HCT116 (cell line): ENCODE results near the gene VWA1. TPM values are rescaled to one million over a fixed set of nuclear protein-coding genes. Genes with fewer than 3 reads are reported as not detected.

ENCODE experiments used
- ATAC-seq: fragments of 200-7000 bp; cut with Tn5 transposase; 2 replicates; pipeline ENCODE4 v1.9.1; 2020; ENCODE audit warnings: mild to moderate bottlenecking, moderate library complexity
- Bru-seq: library from RNA; stranded (reverse); fragments of 400-500 nt; gene quantifications from one replicate; lab custom pipeline; 2021; lab: Mats Ljungman, UMichigan
- BruChase-seq, 2 experiments: library from RNA; stranded (reverse); fragments of 400-500 nt; gene quantifications; one replicate each; lab custom pipeline; 2021; lab: Mats Ljungman, UMichigan
- BruUV-seq: library from RNA; stranded (reverse); fragments of 400-500 nt; replicated peaks from 2 replicates; lab custom pipeline; 2021; lab: Mats Ljungman, UMichigan
- CTCF ChIA-PET: fragments of 300-600 bp; sonication (Branson Sonifier 250); formaldehyde crosslinking; loops from one replicate; lab custom pipeline; 2021; ENCODE audit warnings: antibody characterized with exemption; lab: Charles Lee
- POLR2A ChIA-PET: fragments of 300-600, 350-600 bp; sonication (Branson Sonifier 250); formaldehyde crosslinking; loops from one replicate; lab custom pipeline; 2021; ENCODE audit warnings: antibody characterized with exemption; lab: Charles Lee
- RAD21 ChIA-PET, 2 experiments: fragments of 300-600 bp; sonication (Branson Sonifier 250); formaldehyde crosslinking; loops; one replicate each; lab custom pipeline; 2023; ENCODE audit warnings: low total read pairs in 2 of 2; ENCODE audit not compliant: uncharacterized antibody in 2 of 2, unreplicated experiment in 2 of 2, low non-redundant PET in 1 of 2; lab: Charles Lee
- DNase-seq: peaks from one replicate; pipeline ENCODE4 v3.0.0-alpha.2; 2010; ENCODE audit warnings: low read depth, low spot score
- H2AFZ ChIP-seq: fragments of 200-600 bp; shearing (Covaris generic), sonication (generic); 2 replicates; pipeline ENCODE4 v1.6.1; 2017; ENCODE audit warnings: low read depth, mixed run types, mixed read lengths, antibody characterized with exemption, low read length; ENCODE audit not compliant: poor library complexity, severe bottlenecking
- H3K27ac ChIP-seq: 2 replicates; pipeline ENCODE4 v1.5.1; 2012; ENCODE audit warnings: low read depth, low read length
- H3K27me3 ChIP-seq: fragments of 200-600 bp; sonication (generic); 2 replicates; pipeline ENCODE4 v1.6.1; 2016; ENCODE audit warnings: mixed run types, low read length, mixed read lengths; ENCODE audit not compliant: insufficient read depth
- H3K36me3 ChIP-seq, 2 experiments: fragments of 200-500 bp in 1 of 2; fragments of 200-600 bp in 1 of 2; sonication (Bioruptor generic) in 1 of 2; sonication (generic) in 1 of 2; 2 replicates each; pipeline versions ENCODE4 v1.5.1 to v1.6.1; 2014 to 2016; ENCODE audit warnings: low read length in 2 of 2, inconsistent platforms in 1 of 2, mixed read lengths in 1 of 2, mixed run types in 1 of 2; ENCODE audit not compliant: insufficient read depth in 2 of 2, control insufficient read depth in 1 of 2
- H3K4me1 ChIP-seq, 2 experiments: fragments of 200-600 bp in 1 of 2; sonication (generic) in 1 of 2; 2 replicates each; pipeline versions ENCODE4 v1.5.1 to v1.6.1; 2012 to 2017; ENCODE audit warnings: low read length in 2 of 2, inconsistent platforms in 1 of 2, mild to moderate bottlenecking in 1 of 2, mixed read lengths in 1 of 2, mixed run types in 1 of 2, moderate library complexity in 1 of 2; ENCODE audit not compliant: insufficient read depth in 2 of 2, control insufficient read depth in 1 of 2
- H3K4me2 ChIP-seq: fragments of 200-600 bp; sonication (generic); 2 replicates; pipeline ENCODE4 v1.6.1; 2017; ENCODE audit warnings: mixed run types, low read length, mixed read lengths
- H3K4me3 ChIP-seq, 2 experiments: fragments of 200-600 bp in 1 of 2; sonication (generic) in 1 of 2; replicated peaks in 1 of 2; 2 replicates each; pipeline ENCODE4 v1.5.1; 2011 to 2016; ENCODE audit warnings: low read length in 2 of 2, control low read depth in 1 of 2, low read depth in 1 of 2, mild to moderate bottlenecking in 1 of 2, mixed read lengths in 1 of 2, mixed run types in 1 of 2
- H3K79me2 ChIP-seq: fragments of 200-600 bp; sonication (generic); 2 replicates; pipeline ENCODE4 v1.6.1; 2017; ENCODE audit warnings: mild to moderate bottlenecking, mixed run types, low read length, moderate library complexity, mixed read lengths; ENCODE audit not compliant: insufficient read depth
- H3K9ac ChIP-seq: fragments of 200-600 bp; sonication (generic); 2 replicates; pipeline ENCODE4 v1.6.1; 2016; ENCODE audit warnings: low read length, mixed read lengths
- H3K9me2 ChIP-seq: fragments of 200-600 bp; sonication (generic), shearing (Covaris generic); 2 replicates; pipeline ENCODE4 v1.6.1; 2017; ENCODE audit warnings: mixed run types, mild to moderate bottlenecking, moderate library complexity; ENCODE audit not compliant: insufficient read depth
- H3K9me3 ChIP-seq, 2 experiments: fragments of 200-500 bp in 1 of 2; fragments of 200-600 bp in 1 of 2; sonication (Bioruptor generic) in 1 of 2; sonication (generic) in 1 of 2; 2 replicates each; pipeline ENCODE4 v1.6.1; 2014 to 2017; ENCODE audit warnings: low read length in 2 of 2, mixed read lengths in 2 of 2, inconsistent platforms in 1 of 2, low read depth in 1 of 2, mild to moderate bottlenecking in 1 of 2, mixed run types in 1 of 2, moderate library complexity in 1 of 2; ENCODE audit not compliant: control insufficient read depth in 1 of 2, insufficient read depth in 1 of 2
- H4K20me1 ChIP-seq: fragments of 200-600 bp; sonication (generic), shearing (Covaris generic); 2 replicates; pipeline ENCODE4 v1.6.1; 2017; ENCODE audit warnings: mixed run types, mild to moderate bottlenecking, moderate library complexity; ENCODE audit not compliant: insufficient read depth
- CTCF ChIP-seq, 3 experiments: fragments of 200-600 bp in 1 of 3; sonication (generic) in 1 of 3; IDR thresholded peaks in 2 of 3; conservative IDR thresholded peaks in 1 of 3; 2 replicates each; pipeline ENCODE4 v1.5.1; 2012 to 2017; ENCODE audit warnings: low read depth in 2 of 3, low read length in 2 of 3, antibody characterized with exemption in 1 of 3, borderline replicate concordance in 1 of 3, control low read depth in 1 of 3, mild to moderate bottlenecking in 1 of 3, mixed read lengths in 1 of 3, mixed run types in 1 of 3, moderate library complexity in 1 of 3; ENCODE audit not compliant: insufficient read depth in 1 of 3
- EGR1 ChIP-seq: IDR thresholded peaks from 2 replicates; pipeline ENCODE4 v1.6.1; 2012; ENCODE audit warnings: low read depth
- EZH2phosphoT487 ChIP-seq: fragments of 200-600 bp; IDR thresholded peaks from 2 replicates; pipeline ENCODE4 v1.6.1; 2018; ENCODE audit warnings: antibody characterized with exemption, borderline replicate concordance
- JUND ChIP-seq: IDR thresholded peaks from 2 replicates; pipeline ENCODE4 v1.6.1; 2012
- MAX ChIP-seq: IDR thresholded peaks from 2 replicates; pipeline ENCODE4 v1.6.1; 2012
- POLR2A ChIP-seq: IDR thresholded peaks from 2 replicates; pipeline ENCODE4 v1.7.0; 2011; ENCODE audit warnings: borderline replicate concordance; ENCODE audit not compliant: insufficient read depth, insufficient read length; ENCODE audit errors: extremely low read depth
- POLR2AphosphoS5 ChIP-seq: IDR thresholded peaks from 2 replicates; pipeline ENCODE4 v1.6.1; 2011; ENCODE audit warnings: mild to moderate bottlenecking, low read depth, low read length, moderate library complexity
- RAD21 ChIP-seq: IDR thresholded peaks from 2 replicates; pipeline ENCODE4 v1.6.1; 2012; ENCODE audit warnings: low read depth, mild to moderate bottlenecking
- REST ChIP-seq: IDR thresholded peaks from 2 replicates; pipeline ENCODE4 v1.6.1; 2012; ENCODE audit warnings: low read depth
- SIN3A ChIP-seq: IDR thresholded peaks from 2 replicates; pipeline ENCODE4 v1.6.1; 2012; ENCODE audit warnings: low read depth
- SP1 ChIP-seq: IDR thresholded peaks from 2 replicates; pipeline ENCODE4 v1.6.1; 2012; ENCODE audit warnings: low read depth
- TCF7L2 ChIP-seq: IDR thresholded peaks from 2 replicates; pipeline ENCODE4 v1.7.0; 2011; ENCODE audit warnings: borderline replicate concordance, inconsistent platforms; ENCODE audit not compliant: insufficient read depth, insufficient read length; ENCODE audit errors: extremely low read depth
- YY1 ChIP-seq: IDR thresholded peaks from 2 replicates; pipeline ENCODE4 v1.6.1; 2011; ENCODE audit warnings: low read length, low read depth, moderate library complexity, mild to moderate bottlenecking; ENCODE audit not compliant: insufficient replicate concordance; ENCODE audit errors: extremely low read depth
- ZBTB33 ChIP-seq: IDR thresholded peaks from 2 replicates; pipeline ENCODE4 v1.6.1; 2011; ENCODE audit warnings: mild to moderate bottlenecking, low read length, moderate library complexity; ENCODE audit not compliant: insufficient replicate concordance; ENCODE audit errors: extremely low read depth
- ZFX ChIP-seq: fragments of 450-650 bp; IDR thresholded peaks from 2 replicates; pipeline ENCODE4 v1.6.1; 2017
- intact Hi-C: fragments of 100-400 bp; cut with micrococcal nuclease; formaldehyde crosslinking; loops from 2 replicates; pipeline ENCODE4 v1.10.0; 2022
- long read RNA-seq: library from polyadenylated mRNA; unstranded; transcript quantifications from one replicate; pipeline ENCODE4 v2.0.0, GENCODE V29; 2021; ENCODE audit not compliant: unreplicated experiment
- polyA plus RNA-seq: library from polyadenylated mRNA; unstranded; fragments of >200 nt; gene quantifications from 2 replicates; pipeline ENCODE4 v1.2.1, GENCODE V29; 2012; ENCODE audit warnings: missing spikeins
- total RNA-seq: library from RNA; stranded (reverse); gene quantifications from one replicate; pipeline ENCODE4 v1.2.1, GENCODE V29; 2021; ENCODE audit not compliant: unreplicated experiment

VWA1 gene
- total RNA-seq (50.6 TPM), Bru-seq, nascent RNA (percentile 47 among the genes with signal in this experiment), BruChase-seq, experiment 1, labeled RNA remaining after a 6-hour chase (percentile 66 among the genes with signal in this experiment), BruChase-seq, experiment 2, labeled RNA remaining after a 2-hour chase (percentile 60 among the genes with signal in this experiment)
- 17.5 and 18.9 TPM in 2 replicates for polyA plus RNA-seq
- long read RNA-seq, full-length matches to known transcripts, result 108 of 151 reads
- long read RNA-seq, partial matches to known transcripts, result 39 of 151 reads
- long read RNA-seq, other reads (novel, unspliced or antisense), result 4 of 151 reads

- H3K4me3 ChIP-seq, result peak within 1 kb of the TSS; percentile 80 to 92
- ChIA-PET POLR2A (no interaction called here), RAD21 (no interaction called here), CTCF (no interaction called here)
- no peaks in the 10 kb centered on the region for H3K9me2 ChIP-seq
- ATAC-seq (peak; percentile 62), DNase-seq (no peak)
- TF ChIP-seq JUND (no peak), YY1 (no peak), EZH2phosphoT487 (no peak), EGR1 (no peak), ZBTB33 (no peak), POLR2AphosphoS5 (peak; percentile 86), ZFX (peak; percentile 47; the same call in 1 of the 2 replicates), POLR2A (peak; percentile 70), CTCF (IDR thresholded peaks at IDR 0.05 in 2 of 3, conservative IDR thresholded peaks at IDR 0.05 in 1 of 3; ENCODE audit: borderline replicate concordance in 1 of 3, insufficient read depth in 1 of 3, low read depth in 2 of 3, low read length in 2 of 3) (no peak), SP1 (no peak), TCF7L2 (no peak), RAD21 (no peak), MAX (no peak), SIN3A (no peak), REST (no peak)
- peaks cover 33% of the 10 kb centered on the region; the same call in 1 of the 2 replicates for H3K79me2 ChIP-seq
- no peaks in the 10 kb centered on the region for H3K36me3 ChIP-seq
- peak within 1 kb of the TSS; percentile 88 for H3K9ac ChIP-seq
- H3K9me3 ChIP-seq, result no peaks in the 10 kb centered on the region
- H3K27ac ChIP-seq, result peak within 1 kb of the TSS; percentile 99
- BruUV-seq, result TSS peak; percentile 62
- H3K27me3 ChIP-seq, result no peaks in the 10 kb centered on the region
- peak within 1 kb of the TSS; percentile 99 for H3K4me2 ChIP-seq
- intact Hi-C loops, result no loop called here
- H3K4me1 ChIP-seq, result peaks cover 43 to 62% of the 10 kb centered on the region in 2 experiments
- H2AFZ ChIP-seq, result no peak within 1 kb of the TSS
- H4K20me1 ChIP-seq, result no peaks in the 10 kb centered on the region
Observed at GRCh38 chr1:1435106-1435903, at the start of gene VWA1. Gene VWA1 (plus strand): TSS chr1:1435690. CDS start chr1:1435749, 59 bp downstream.
